Measurements from ENCODE around the gene UBP1. TPM values are rescaled to one million over a fixed set of nuclear protein-coding genes. Genes with fewer than 3 reads are reported as not detected.
A peak's percentile ranks its signal among the peaks of the same experiment; 100 is the strongest.

Gene UBP1
- total and polyA plus RNA-seq, 9 of the 15 experiments (the other 6 are each of a cell fraction or from before 2014, with no cell fraction given): 13.6 to 143 (median 79.6) TPM

DNA sequence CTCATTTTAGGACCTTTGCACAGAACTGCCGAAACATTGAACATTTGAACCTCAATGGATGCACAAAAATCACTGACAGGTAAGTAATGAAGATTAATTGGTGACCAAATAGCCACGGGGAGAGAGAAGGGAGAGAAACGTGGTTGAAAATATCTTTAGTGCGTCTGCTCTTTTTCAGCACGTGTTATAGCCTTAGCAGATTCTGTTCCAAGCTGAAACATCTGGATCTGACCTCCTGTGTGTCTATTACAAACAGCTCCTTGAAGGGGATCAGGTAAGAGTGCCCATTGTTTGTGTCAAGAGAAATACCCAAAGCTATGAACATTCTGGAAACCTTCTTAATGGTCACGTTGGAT is 67.1 kb downstream of the UBP1 start (continued):
- no peak for TF ChIP-seq ZNF79 (CRISPR knock-in tag; IDR thresholded peaks at IDR 0.05; ENCODE audit: low read depth)
- 0 out of 4 replicates have a peak, but pooled peaks of 1 of the 2 experiments have one; percentile 23 for TF ChIP-seq FOXA3 (CRISPR knock-in tag; conservative IDR thresholded peaks at IDR 0.05 in 1 of 2, IDR thresholded peaks at IDR 0.05 in 1 of 2)
- TF ChIP-seq STAT5A (IDR thresholded peaks at IDR 0.05; ENCODE audit: borderline replicate concordance, low read length): no peak
- TF ChIP-seq ATF1 (CRISPR knock-in tag; IDR thresholded peaks at IDR 0.05): no peak
- TF ChIP-seq ATF1 (tag; IDR thresholded peaks at IDR 0.05): peak; percentile 3; the same call in 1 of the 2 replicates
- TF ChIP-seq BACH1 (tag; IDR thresholded peaks at IDR 0.05): no peak
- no peak for TF ChIP-seq ZNF717 (CRISPR knock-in tag; IDR thresholded peaks at IDR 0.05)
- TF ChIP-seq, protein P1, sequence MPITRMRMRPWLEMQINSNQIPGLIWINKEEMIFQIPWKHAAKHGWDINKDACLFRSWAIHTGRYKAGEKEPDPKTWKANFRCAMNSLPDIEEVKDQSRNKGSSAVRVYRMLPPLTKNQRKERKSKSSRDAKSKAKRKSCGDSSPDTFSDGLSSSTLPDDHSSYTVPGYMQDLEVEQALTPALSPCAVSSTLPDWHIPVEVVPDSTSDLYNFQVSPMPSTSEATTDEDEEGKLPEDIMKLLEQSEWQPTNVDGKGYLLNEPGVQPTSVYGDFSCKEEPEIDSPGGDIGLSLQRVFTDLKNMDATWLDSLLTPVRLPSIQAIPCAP (CRISPR knock-in tag; IDR thresholded peaks at IDR 0.05; ENCODE audit: borderline replicate concordance): no peak

DNA sequence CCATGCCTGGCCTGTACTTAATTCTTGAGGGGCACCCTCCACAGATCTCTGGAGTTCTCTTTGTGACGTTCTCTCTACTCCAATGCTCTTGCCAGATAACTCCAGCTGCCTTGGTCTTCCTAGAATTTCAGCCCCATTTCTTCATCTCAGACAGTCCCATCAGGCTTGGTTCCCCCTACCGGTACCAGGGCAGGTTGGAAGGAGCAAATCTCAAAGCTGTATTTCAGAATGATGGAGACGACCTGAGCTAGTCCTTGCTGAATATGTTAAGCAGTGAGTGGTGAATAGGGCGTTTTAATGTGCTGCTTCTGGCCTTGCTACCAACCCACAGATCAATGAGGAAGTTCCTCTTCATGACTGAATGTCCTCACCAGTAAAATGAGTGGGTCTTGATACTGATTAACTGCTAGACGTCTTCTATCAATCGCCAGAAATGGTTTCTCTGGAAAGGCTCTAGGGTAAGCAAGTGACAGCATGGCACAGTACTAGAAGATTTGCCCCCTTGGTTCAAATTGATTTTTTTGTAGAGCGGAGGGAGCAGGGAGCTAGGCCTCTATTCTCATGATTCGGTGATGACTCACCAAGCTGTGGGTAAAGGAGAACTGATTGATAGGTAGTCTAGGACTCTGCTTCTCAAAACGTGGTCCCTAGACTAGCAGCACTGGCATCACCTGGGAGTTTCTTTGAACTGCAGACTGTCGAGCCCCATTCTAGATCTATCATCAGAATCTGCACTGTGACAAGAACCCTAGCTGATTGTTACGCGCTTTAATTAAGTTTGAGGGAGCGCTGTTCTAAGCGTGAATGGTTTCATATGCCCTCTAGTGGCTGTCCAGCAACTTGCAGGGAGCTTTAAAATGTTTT is 67.8 kb downstream of the UBP1 start:
- H3K9me1 ChIP-seq (ENCODE audit: control insufficient read depth, insufficient read depth, low read length): no peaks in the 10 kb centered on the region
- intact Hi-C loops (cut with micrococcal nuclease): loop anchor here (1.0 to 5.0 kb wide), 3 partner anchors 115 to 425 kb away; no protein-coding TSS in a partner anchor
- no peaks in the 10 kb centered on the region for H3K79me2 ChIP-seq (ENCODE audit: control insufficient read depth, insufficient read depth, low read length)
- in situ Hi-C loops (cut with MboI): loop anchor here (5.0 to 10.0 kb wide), 2 partner anchors 240 to 418 kb away; partner anchors contain the start of gene CCR4
- H3K9ac ChIP-seq (ENCODE audit: insufficient read depth in 1 of 2, low read depth in 2 of 2, low read length in 2 of 2): no peak overlapping the region
- H3K36me3 ChIP-seq (ENCODE audit: control insufficient read depth, insufficient read depth, low read length): no peaks in the 10 kb centered on the region
- peak overlapping the region; percentile 23; the same call in 1 of the 2 replicates for H2AFZ ChIP-seq (ENCODE audit: low read depth, low read length)
- no peaks in the 10 kb centered on the region; a peak in 2 of 5 replicates for H3K4me1 ChIP-seq (replicated peaks in 1 of 2; ENCODE audit: control insufficient read depth in 2 of 2, insufficient read depth in 2 of 2, low read length in 2 of 2)
- 20% methylated on average over 14 of the region's 14 CpGs for WGBS (ENCODE audit: insufficient coverage, low coverage, missing lambda C conversion rate)
- ATAC-seq (peak; percentile 81), FAIRE-seq (peak; percentile 94), DNase-seq (ENCODE audit: extremely low read depth in 1 of 4, low spot score in 3 of 4) (peak; percentile 56 to 71 (median 68))
- no peak overlapping the region for H3K4me3 ChIP-seq
- ChIA-PET POLR2A (interaction anchor here (0.7 to 2.8 kb wide), 14 partner anchors 8 to 427 kb away, joined by 3 to 14 read pairs (median 4); no protein-coding TSS in a partner anchor), CTCF (ENCODE audit: low intra/inter-chr PET ratio) (interaction anchor here (0.6 to 3.2 kb wide), 4 partner anchors 240 to 680 kb away, joined by 4 to 50 read pairs (median 8); no protein-coding TSS in a partner anchor)
- no peaks in the 10 kb centered on the region for H4K20me1 ChIP-seq (replicated peaks; ENCODE audit: control insufficient read depth, insufficient read depth, low read length)
- H3K9me3 ChIP-seq (replicated peaks; ENCODE audit: control insufficient read depth, insufficient read depth, low read depth, low read length): no peaks in the 10 kb centered on the region
- no peaks in the 10 kb centered on the region for H3K27me3 ChIP-seq (ENCODE audit: control insufficient read depth in 2 of 2, insufficient read depth in 2 of 2, low read length in 2 of 2)
- H3K4me2 ChIP-seq (ENCODE audit: insufficient read depth, low read length): peak overlapping the region; percentile 28; the same call in 1 of the 2 replicates
- BruUV-seq (replicated peaks): no TSS peak
- no peak overlapping the region for H3K27ac ChIP-seq (ENCODE audit: extremely low read depth, low read depth, low read length)
- TF ChIP-seq NBN (IDR thresholded peaks at IDR 0.05; ENCODE audit: low read depth): peak; percentile 55; the same call in 1 of the 2 replicates
- no peak for TF ChIP-seq EWSR1 (IDR thresholded peaks at IDR 0.05; ENCODE audit: borderline replicate concordance, low read depth, partially characterized antibody)
- no peak for TF ChIP-seq SPI1 (IDR thresholded peaks at IDR 0.05; ENCODE audit: borderline replicate concordance, low read depth, low read length)
- peak; percentile 91 to 96 for TF ChIP-seq RAD21 (CRISPR knock-in tag; conservative IDR thresholded peaks at IDR 0.05 in 1 of 2, IDR thresholded peaks at IDR 0.05 in 1 of 2)
- TF ChIP-seq ARID2 (IDR thresholded peaks at IDR 0.05): peak; percentile 44; the same call in 1 of the 2 replicates
- TF ChIP-seq ILK (tag; IDR thresholded peaks at IDR 0.05; ENCODE audit: borderline replicate concordance, low read depth): no peak
- TF ChIP-seq CCNT2 (IDR thresholded peaks at IDR 0.05; ENCODE audit: borderline replicate concordance, extremely low read depth, insufficient read length, low read depth, low read length): no peak
- 0 out of 2 replicates have a peak, but pooled peaks have one; percentile 52 for TF ChIP-seq CC2D1A (IDR thresholded peaks at IDR 0.05)
- TF ChIP-seq, protein P2, sequence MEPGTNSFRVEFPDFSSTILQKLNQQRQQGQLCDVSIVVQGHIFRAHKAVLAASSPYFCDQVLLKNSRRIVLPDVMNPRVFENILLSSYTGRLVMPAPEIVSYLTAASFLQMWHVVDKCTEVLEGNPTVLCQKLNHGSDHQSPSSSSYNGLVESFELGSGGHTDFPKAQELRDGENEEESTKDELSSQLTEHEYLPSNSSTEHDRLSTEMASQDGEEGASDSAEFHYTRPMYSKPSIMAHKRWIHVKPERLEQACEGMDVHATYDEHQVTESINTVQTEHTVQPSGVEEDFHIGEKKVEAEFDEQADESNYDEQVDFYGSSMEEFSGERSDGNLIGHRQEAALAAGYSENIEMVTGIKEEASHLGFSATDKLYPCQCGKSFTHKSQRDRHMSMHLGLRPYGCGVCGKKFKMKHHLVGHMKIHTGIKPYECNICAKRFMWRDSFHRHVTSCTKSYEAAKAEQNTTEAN (CRISPR knock-in tag; IDR thresholded peaks at IDR 0.05): 0 out of 2 replicates have a peak, but pooled peaks have one; percentile 70
